Astrocyte (in vitro differentiated cells and primary cell): ENCODE measurements around the gene SMIM35. TPM values are rescaled to one million over a fixed set of nuclear protein-coding genes. Genes with fewer than 3 reads are reported as not detected.

Source experiments
- DNase-seq: peaks from one replicate; pipeline ENCODE4 v3.0.0-alpha.2; 2010; ENCODE audit warnings: low read depth
- FAIRE-seq: peaks from 2 replicates; lab custom pipeline; 2011; peaks lifted over from hg19 to GRCh38; lab: Jason Lieb, UNC
- H2AFZ ChIP-seq: 2 replicates; pipeline ENCODE4 v1.6.0; 2012; ENCODE audit warnings: low read depth, low read length, inconsistent platforms
- H3K27ac ChIP-seq: 2 replicates; pipeline ENCODE4 v1.5.1; 2011; ENCODE audit warnings: low read depth, low read length, inconsistent platforms
- H3K27me3 ChIP-seq: 2 replicates; pipeline ENCODE4 v1.6.0; 2011; ENCODE audit warnings: low read length, inconsistent platforms; ENCODE audit not compliant: insufficient read depth
- H3K36me3 ChIP-seq: 2 replicates; pipeline ENCODE4 v1.5.1; 2011; ENCODE audit warnings: low read length, inconsistent platforms; ENCODE audit not compliant: insufficient read depth
- H3K4me1 ChIP-seq: 2 replicates; pipeline ENCODE4 v1.5.1; 2011; ENCODE audit warnings: low read length, inconsistent platforms; ENCODE audit not compliant: insufficient read depth
- H3K4me2 ChIP-seq: 2 replicates; pipeline ENCODE4 v1.6.0; 2012; ENCODE audit warnings: low read length, inconsistent platforms
- H3K4me3 ChIP-seq: 2 replicates; pipeline ENCODE4 v1.5.1; 2011; ENCODE audit warnings: low read depth, mild to moderate bottlenecking, low read length, inconsistent platforms; ENCODE audit not compliant: insufficient read depth
- H3K79me2 ChIP-seq: 2 replicates; pipeline ENCODE4 v1.6.0; 2012; ENCODE audit warnings: mild to moderate bottlenecking, low read length, inconsistent platforms; ENCODE audit not compliant: insufficient read depth
- H3K9ac ChIP-seq: 2 replicates; pipeline ENCODE4 v1.6.0; 2012; ENCODE audit warnings: mild to moderate bottlenecking, low read length, inconsistent platforms
- H3K9me3 ChIP-seq: 2 replicates; pipeline ENCODE4 v1.5.1; 2012; ENCODE audit warnings: low read depth, mild to moderate bottlenecking, low read length, inconsistent platforms; ENCODE audit not compliant: insufficient read depth
- H4K20me1 ChIP-seq: 2 replicates; pipeline ENCODE4 v1.6.0; 2012; ENCODE audit warnings: low read length, inconsistent platforms; ENCODE audit not compliant: insufficient read depth
- H3K27ac Mint-ChIP-seq: one replicate; pipeline ENCODE4 v1.8.0; 2021; ENCODE audit warnings: mild to moderate bottlenecking, mixed read lengths; ENCODE audit not compliant: unreplicated experiment
- H3K27me3 Mint-ChIP-seq: one replicate; pipeline ENCODE4 v1.8.0; 2021; ENCODE audit warnings: low read depth, mixed read lengths; ENCODE audit not compliant: unreplicated experiment
- H3K36me3 Mint-ChIP-seq: one replicate; pipeline ENCODE4 v1.8.0; 2021; ENCODE audit warnings: low read depth, mixed read lengths; ENCODE audit not compliant: unreplicated experiment
- H3K4me1 Mint-ChIP-seq: one replicate; pipeline ENCODE4 v1.8.0; 2021; ENCODE audit warnings: low read depth, mixed read lengths; ENCODE audit not compliant: unreplicated experiment
- H3K4me3 Mint-ChIP-seq: one replicate; pipeline ENCODE4 v1.8.0; 2021; ENCODE audit warnings: mild to moderate bottlenecking, moderate library complexity, mixed read lengths; ENCODE audit not compliant: unreplicated experiment
- H3K9me3 Mint-ChIP-seq: one replicate; pipeline ENCODE4 v1.8.0; 2021; ENCODE audit warnings: mild to moderate bottlenecking, mixed read lengths; ENCODE audit not compliant: unreplicated experiment
- CTCF ChIP-seq: IDR thresholded peaks from 2 replicates; pipeline ENCODE4 v1.5.1; 2011; ENCODE audit warnings: low read depth, mild to moderate bottlenecking, inconsistent platforms, low read length, moderate library complexity; ENCODE audit not compliant: insufficient read depth
- EZH2 ChIP-seq: IDR thresholded peaks from 2 replicates; pipeline ENCODE4 v1.6.1; 2012; ENCODE audit warnings: mild to moderate bottlenecking, low read length, inconsistent platforms; ENCODE audit not compliant: insufficient read depth
- total RNA-seq: library from RNA; stranded (reverse); gene quantifications from 2 replicates; pipeline ENCODE4 v1.2.1, GENCODE V29; 2021

Gene SMIM35
- total RNA-seq, 1 donor from 2014 or later = not detected

- H3K9me3 ChIP-seq = no peaks in the 10 kb centered on the region
- Mint-ChIP-seq H3K9me3 (no peaks in the 10 kb centered on the region), H3K4me3 (no peak overlapping the region), H3K4me1 (no peaks in the 10 kb centered on the region), H3K27me3 (peaks cover 28% of the 10 kb centered on the region), H3K27ac (no peak overlapping the region), H3K36me3 (no peaks in the 10 kb centered on the region)
- no peaks in the 10 kb centered on the region for H3K79me2 ChIP-seq
- no peak overlapping the region for H2AFZ ChIP-seq
- no peak overlapping the region for H3K4me3 ChIP-seq
- no peak overlapping the region for H3K4me2 ChIP-seq
- DNase-seq = no peak
- no peaks in the 10 kb centered on the region for H3K27me3 ChIP-seq
- H3K27ac ChIP-seq = no peak overlapping the region
- TF ChIP-seq CTCF (no peak), EZH2 (no peak)
- no peaks in the 10 kb centered on the region for H4K20me1 ChIP-seq
- no peak overlapping the region for H3K9ac ChIP-seq
- no peak for FAIRE-seq
- H3K4me1 ChIP-seq = no peaks in the 10 kb centered on the region
- H3K36me3 ChIP-seq = no peaks in the 10 kb centered on the region
These were observed 58.1 kb downstream of the SMIM35 start for GRCh38 chr11:118028626-118029025.

- Histone ChIP-seq H3K9me3 (no peaks in the 10 kb centered on the region), H3K79me2 (no peaks in the 10 kb centered on the region), H3K4me1 (no peaks in the 10 kb centered on the region), H3K4me3 (no peak overlapping the region), H2AFZ (no peak overlapping the region), H3K36me3 (no peaks in the 10 kb centered on the region), H3K27me3 (no peaks in the 10 kb centered on the region), H4K20me1 (no peaks in the 10 kb centered on the region), H3K27ac (no peak overlapping the region), H3K4me2 (no peak overlapping the region), H3K9ac (no peak overlapping the region)
- Mint-ChIP-seq H3K27ac (no peak overlapping the region), H3K27me3 (peaks cover 28% of the 10 kb centered on the region), H3K36me3 (no peaks in the 10 kb centered on the region), H3K4me3 (no peak overlapping the region), H3K4me1 (no peaks in the 10 kb centered on the region), H3K9me3 (no peaks in the 10 kb centered on the region)
- TF ChIP-seq EZH2 = no peak
- TF ChIP-seq CTCF = no peak
- DNase-seq = no peak
- FAIRE-seq = no peak
These were observed 59.1 kb downstream of the SMIM35 start for GRCh38 chr11:118027694-118028093.

GRCh38 chr11:118021146-118021545 is 65.6 kb downstream of the SMIM35 start:
- TF ChIP-seq EZH2 (no peak), CTCF (no peak)
- peaks cover 10% of the 10 kb centered on the region for H3K9me3 Mint-ChIP-seq
- no peak overlapping the region for H3K27ac Mint-ChIP-seq
- no peaks in the 10 kb centered on the region for H3K9me3 ChIP-seq
- no peak for DNase-seq
- H3K4me3 ChIP-seq = no peak overlapping the region
- no peak overlapping the region for H3K27ac ChIP-seq
- no peaks in the 10 kb centered on the region for H3K36me3 ChIP-seq
- no peaks in the 10 kb centered on the region for H4K20me1 ChIP-seq
- H3K4me1 ChIP-seq = no peaks in the 10 kb centered on the region
- no peak overlapping the region for H3K4me2 ChIP-seq
- peaks cover 13% of the 10 kb centered on the region for H3K27me3 Mint-ChIP-seq
- no peaks in the 10 kb centered on the region for H3K4me1 Mint-ChIP-seq
- H3K4me3 Mint-ChIP-seq = no peak overlapping the region
- FAIRE-seq = no peak
- no peaks in the 10 kb centered on the region for H3K27me3 ChIP-seq
- no peaks in the 10 kb centered on the region for H3K36me3 Mint-ChIP-seq
- H2AFZ ChIP-seq = no peak overlapping the region
- no peaks in the 10 kb centered on the region for H3K79me2 ChIP-seq
- no peak overlapping the region for H3K9ac ChIP-seq
